Femur (tissue), 1 donor: ENCODE results near the gene TRIM67.

Experiments
- DNase-seq: peaks from one replicate; pipeline ENCODE4 v3.0.0-alpha.2; 2017

TRIM67 gene

DNA sequence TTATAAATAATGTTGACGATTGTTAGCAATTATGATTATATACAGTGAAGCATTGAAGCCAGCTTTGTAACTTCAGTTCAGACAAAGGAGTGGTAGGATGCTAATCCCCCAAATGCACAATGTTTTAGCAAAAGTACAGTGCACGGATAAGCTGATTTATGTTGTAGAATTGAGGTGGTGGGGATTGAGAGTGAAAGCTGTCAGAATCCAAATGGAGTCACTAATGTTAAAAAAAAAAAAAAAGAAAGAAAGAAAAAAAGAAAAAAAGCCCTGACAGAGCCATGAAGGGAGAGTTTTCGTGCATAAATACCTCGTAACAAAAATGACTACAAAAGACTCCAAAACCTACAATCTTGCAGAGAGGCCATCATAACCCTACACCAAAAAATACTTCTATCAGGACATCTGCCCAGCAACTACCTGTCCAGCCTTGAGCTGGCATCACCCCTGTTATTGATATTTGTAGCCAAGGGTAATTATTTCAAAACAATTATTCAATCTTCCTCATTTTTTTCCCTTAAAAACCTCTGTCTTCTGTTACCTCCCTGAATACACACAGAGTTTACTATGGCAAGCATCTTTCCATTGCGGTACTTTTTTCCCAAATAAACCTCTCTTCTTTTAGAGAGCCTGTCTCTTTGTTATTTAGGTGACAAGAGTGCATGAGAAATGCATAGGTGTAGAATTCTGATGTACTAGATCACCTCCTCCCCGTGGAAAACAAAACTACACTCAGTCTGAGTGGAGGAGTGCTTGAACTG is 2.5 kb upstream of the TRIM67 start:
- no peak for DNase-seq

DNA sequence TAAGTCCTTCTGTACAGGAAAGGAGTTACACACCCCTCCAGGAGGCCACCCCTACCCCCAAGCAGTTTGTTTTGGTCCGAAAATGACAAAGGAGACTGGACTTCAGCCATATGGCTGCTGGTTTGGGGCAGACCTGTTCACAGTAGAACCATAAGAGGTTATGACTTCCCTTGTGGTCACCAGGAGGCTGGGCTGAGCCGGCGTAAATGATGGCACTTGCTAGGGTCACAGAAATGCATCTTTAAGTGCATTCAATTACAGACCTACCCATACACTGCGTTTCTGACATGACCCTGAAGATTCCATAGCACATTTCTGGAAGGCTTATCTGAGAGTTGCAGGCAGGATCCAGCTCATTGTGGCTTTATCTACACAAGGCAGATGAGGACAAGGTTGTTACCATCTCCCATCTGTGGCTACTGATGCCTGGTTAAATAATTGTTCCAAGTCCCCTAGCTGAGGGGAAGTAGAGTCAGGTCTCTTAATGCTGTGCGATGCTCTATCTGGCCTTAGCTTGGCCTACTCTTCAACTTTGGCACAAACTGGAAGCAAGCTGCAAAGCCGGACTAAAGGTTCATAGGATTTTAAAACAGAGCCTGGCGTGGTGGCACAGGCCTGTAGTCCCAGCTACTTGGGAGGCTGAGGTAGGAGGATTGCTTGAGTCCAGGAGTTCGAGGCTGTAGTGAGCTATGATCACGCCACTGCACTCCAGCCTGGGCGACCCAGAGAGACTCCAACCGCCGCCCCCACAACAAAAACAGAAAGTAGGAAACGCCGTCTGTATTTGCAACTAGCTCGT is 1.7 kb upstream of the TRIM67 start:
- no peak for DNase-seq

DNA sequence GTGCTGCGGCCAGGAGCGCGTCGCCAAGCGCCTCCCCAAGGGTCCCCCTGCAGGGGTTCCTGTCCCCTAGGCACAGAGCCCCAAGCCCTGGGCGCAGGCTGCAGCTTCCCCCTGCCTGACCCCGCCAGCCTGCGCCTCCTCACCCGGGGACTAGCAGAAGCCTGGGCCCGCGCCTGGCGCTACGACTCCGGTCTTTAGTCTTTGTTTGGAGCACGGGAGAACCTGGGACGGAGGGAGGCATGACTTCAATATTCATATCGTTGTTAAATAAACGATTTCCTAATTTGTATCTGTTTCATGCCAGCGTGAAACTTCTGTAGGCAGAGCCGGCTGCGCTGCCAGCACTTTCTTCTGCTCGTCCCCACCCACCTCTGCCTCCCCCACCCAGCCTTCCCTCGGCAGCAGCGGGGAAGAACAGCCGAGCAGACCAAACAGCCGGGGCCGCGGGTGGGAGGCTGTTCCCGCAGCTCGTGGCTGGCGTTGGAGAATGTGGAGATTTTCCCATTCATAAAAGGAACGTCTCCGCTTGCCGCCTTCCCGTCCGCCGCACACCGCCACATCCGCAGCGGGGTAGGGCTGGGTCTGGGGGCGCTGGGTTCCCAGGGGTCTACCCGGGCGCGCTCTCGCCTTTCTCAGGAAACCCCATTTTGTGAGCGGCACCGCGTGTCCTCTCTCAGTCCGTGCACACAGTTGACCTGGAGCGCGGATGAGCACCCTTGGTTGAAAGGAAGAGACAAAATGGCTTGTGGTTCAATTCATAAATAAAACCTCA is 777 bp upstream of the TRIM67 start:
- DNase-seq, result no peak

DNA sequence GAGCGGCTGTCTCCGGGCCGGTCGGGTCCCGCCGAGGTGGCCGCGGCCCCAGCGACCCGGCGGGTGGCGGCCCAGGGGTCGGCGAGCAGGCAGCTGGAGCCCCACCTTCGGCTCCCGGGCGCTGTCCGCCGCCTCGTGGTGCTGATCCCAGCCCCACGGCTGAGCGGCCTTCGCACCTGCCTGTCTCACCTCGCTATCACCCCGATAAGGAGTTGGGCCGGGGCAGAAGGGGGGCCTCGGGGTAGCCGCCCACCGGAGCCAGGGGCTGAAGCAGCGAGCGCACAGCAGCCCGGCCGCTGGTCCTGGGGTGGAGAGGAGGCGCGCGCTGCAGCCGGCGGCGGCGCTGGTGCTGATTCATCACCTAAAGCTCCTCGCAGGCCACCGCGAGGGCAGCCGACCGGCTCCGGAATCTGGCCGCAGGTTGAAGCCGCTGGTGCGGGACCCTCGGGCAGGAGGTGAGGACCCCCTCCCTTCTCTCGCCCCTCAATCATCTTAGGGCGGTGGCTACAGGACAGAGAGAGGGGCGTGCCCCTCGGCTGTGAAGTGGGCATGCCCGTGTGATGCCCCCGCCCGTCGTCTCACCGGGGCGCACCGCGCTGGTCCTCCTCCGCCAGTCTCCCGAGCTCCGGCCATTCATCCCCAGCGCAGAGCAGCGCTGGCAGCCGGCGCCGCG is 575 bp downstream of the TRIM67 start:
- peak; percentile 58 for DNase-seq

DNA sequence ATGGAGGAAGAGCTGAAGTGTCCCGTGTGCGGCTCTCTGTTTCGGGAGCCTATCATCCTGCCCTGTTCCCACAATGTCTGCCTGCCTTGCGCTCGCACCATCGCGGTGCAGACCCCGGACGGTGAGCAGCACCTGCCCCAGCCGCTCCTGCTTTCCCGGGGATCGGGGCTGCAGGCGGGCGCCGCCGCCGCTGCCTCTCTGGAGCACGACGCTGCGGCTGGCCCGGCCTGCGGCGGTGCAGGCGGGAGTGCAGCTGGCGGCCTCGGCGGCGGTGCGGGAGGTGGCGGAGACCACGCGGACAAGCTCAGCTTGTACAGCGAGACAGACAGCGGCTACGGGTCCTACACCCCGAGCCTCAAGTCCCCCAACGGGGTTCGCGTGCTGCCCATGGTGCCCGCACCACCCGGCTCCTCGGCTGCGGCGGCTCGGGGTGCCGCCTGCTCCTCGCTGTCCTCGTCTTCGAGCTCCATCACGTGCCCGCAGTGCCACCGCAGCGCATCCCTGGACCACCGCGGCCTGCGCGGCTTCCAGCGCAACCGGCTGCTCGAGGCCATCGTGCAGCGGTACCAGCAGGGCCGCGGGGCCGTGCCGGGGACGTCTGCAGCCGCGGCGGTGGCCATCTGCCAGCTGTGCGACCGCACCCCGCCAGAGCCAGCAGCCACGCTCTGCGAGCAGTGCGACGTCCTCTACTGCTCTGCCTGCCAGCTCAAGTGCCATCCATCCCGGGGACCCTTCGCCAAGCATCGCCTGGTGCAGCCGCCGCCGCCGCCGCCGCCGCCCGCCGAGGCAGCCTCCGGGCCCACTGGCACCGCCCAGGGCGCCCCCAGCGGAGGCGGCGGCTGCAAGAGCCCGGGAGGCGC is 1.3 kb downstream of the TRIM67 start:
- no peak for DNase-seq

- DNase-seq, result no peak
Measured at GRCh38 chr1:231163830-231164427, 2.1 kb downstream of the TRIM67 start.

DNA sequence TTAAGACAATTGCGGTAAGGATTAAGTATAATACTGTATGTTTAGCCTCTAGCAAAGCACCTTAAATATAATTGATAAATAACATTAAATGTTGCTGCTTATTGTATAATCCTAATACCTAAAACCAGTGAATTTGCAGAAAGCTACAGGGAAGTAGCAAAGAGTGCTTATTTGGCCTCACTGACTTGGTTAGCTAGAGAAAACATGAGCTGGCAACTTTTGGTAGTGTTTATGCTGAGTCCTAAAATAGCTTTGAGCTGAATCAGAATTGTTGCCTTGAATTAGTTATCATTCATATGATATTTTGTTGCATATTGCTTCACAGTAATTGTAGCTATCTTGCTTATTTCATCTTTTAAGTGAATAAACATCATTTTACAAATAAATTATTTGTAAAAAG is 3.5 kb downstream of the TRIM67 start:
- DNase-seq, result no peak

GRCh38 chr1:231166398-231166797 is 4.5 kb downstream of the TRIM67 start:
- no peak for DNase-seq

GRCh38 chr1:231170875-231171274 is 9.0 kb downstream of the TRIM67 start:
- DNase-seq, result no peak

- no peak for DNase-seq
Measured at GRCh38 chr1:231171623-231172197, 9.9 kb downstream of the TRIM67 start.

GRCh38 chr1:231172411-231172810 is 10.6 kb downstream of the TRIM67 start:
- no peak for DNase-seq

DNA sequence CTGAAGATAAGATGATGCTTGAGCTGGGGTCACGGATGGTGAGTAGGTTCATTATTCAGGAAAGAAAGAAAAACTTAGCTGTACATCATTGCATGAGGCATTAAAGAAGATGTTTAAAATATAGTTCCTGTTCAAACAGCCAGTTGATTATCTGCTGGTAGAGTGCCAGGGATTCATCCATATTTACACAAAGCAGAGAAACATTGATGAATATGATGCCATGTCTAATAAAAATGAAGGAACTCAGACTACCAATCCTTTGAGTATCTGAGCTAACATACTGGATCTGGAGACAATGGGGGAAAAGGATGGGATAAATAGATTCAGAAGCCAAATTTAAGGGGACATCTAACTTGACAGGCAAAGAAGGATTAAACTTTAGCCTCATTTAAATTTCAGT is 14.6 kb downstream of the TRIM67 start:
- no peak for DNase-seq

DNA sequence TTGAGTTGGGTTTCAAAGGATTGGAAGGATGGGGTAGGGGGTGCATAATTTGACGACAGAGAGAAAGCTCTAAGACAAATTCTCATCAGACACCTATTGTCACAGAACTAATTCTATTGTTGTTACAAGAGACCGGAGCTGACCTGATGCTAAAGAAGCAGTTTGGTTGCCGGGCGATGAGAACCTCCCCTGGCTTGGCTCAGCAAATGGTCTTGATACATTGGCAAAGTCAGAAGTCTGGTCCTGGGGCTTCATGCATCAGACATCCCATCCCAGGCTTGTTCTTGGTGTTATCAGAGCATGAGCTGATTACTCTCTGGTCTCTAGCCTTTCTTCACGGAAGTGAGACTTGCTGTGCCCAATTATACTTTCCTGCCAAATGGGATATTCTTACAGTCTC is 15.4 kb downstream of the TRIM67 start:
- no peak for DNase-seq

GRCh38 chr1:231177936-231178335 is 16.1 kb downstream of the TRIM67 start:
- no peak for DNase-seq

DNA sequence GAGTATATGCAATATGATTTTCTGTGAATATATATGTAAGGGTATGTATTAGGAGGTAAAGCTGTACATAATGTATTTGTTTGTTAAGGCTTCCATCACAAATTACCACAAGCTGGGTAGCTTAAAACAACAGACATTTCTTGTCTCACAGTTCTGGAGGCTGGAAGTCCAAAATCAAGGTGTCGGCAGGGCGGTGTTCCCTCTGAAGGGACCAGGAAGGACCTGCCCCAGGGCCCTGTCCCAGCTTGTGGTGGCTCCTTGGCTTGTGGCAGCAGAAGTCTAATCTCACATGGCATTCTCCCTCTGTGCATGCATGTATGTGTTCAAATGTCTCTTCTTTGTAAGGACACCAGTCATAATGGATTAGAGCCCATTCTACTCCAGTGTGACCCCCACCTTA is 17.1 kb downstream of the TRIM67 start:
- DNase-seq, result no peak

DNA sequence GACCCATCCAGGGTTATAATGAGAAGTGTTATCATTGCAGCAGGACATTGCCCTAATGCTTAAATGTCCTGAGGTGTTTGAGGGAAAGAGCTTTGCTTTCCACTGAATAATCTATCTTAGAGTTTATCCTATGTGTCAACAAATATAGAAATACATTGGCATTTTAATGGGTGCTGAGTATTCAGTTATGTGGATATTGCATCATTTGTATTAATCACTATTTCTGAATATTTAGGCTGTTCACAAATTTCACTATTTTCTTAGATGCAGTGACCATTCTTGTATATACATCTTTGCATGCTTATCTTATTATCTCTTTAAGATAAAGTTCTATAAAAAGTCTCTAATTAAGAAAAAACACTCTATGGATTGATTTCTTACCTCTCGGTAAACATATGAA is 18.2 kb downstream of the TRIM67 start:
- DNase-seq, result no peak

GRCh38 chr1:231181271-231181670 is 19.4 kb downstream of the TRIM67 start:
- no peak for DNase-seq

- no peak for DNase-seq
Measured at GRCh38 chr1:231182317-231182716, 20.5 kb downstream of the TRIM67 start.

- DNase-seq, result no peak
Measured at GRCh38 chr1:231183639-231184590, 22.1 kb downstream of the TRIM67 start.

- no peak for DNase-seq
Measured at GRCh38 chr1:231184891-231185290, 23.0 kb downstream of the TRIM67 start.
